Right lobe of liver (tissue), 4 donors: ENCODE data around the gene CCSER1.

Experiments
- CTCF ChIP-seq, 4 donors: fragments of 200-600 bp in 3 of 4; fragments of 450-650 bp in 1 of 4; IDR thresholded peaks; one replicate each; pipeline versions ENCODE4 v1.5.1 to v1.8.0; 2016 to 2022; ENCODE audit warnings: antibody characterized with exemption in 4 of 4, mild to moderate bottlenecking in 2 of 4
- POLR2A ChIP-seq: fragments of 450-650 bp; IDR thresholded peaks from one replicate; pipeline ENCODE4 v1.6.1; 2017; ENCODE audit warnings: antibody characterized with exemption, mild to moderate bottlenecking
- donor health status: DM: no; HTN: no; CAD: no.
- donor health status: DM: no; HTN: no; CAD: no.
- donor health status: DM: no; HTN: yes; CAD: no.

GRCh38 chr4:91611782-91612181 is 1484.6 kb downstream of the CCSER1 start:
- no peak for TF ChIP-seq CTCF (IDR thresholded peaks at IDR 0.05)
- TF ChIP-seq POLR2A, result no peak
